GM18861 (cell line): ENCODE results near the gene ZNF419.

Experiments used
- ATAC-seq: cut with Tn5 transposase; IDR thresholded peaks from one replicate; pipeline ENCODE4 v1.9.1; 2021; ENCODE audit not compliant: unreplicated experiment

Gene ZNF419

DNA sequence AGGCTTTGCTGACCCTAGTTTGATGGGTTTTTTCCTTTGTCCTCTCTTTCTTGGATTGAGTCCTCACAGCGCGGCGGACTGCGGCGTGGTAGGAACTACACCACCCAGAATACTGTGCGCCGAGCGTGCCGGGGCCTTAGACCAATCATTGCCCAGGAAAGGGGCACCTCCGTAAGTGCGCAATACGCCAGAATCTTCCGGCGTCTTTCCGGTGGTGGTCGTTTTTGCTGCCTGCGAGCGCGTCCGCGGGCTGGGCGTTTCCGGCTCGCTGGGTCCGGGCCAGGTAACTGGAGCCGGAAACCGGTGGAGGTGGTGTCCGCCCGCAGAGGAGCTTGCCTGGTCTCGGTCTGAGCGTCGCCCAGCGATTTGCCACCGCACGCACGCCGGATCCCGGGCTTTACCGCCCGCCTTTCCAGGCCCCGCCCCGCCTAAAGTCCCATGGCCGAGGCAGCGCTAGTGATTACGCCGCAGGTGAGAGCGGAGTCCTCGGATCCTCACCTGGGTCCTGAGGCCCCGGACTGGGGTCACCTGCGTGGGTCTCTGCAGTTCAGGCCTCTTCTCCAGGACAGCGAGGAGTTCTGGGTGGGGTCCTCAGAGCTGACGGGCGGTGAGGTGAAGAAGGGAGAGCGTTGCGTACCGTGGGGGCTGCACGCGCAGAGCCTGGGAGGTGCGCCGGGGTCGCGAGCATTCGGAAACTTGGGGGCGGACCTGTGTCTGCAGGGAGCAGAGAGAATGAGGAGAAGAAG, 39.8 kb downstream of the ZNF419 start, which contains the start of gene ZNF549:
Gene ZNF549, plus strand, starts transcription at position 221 of the 746 bp plus-strand sequence. Its CDS starts 218 bp downstream, at position 439.
- peak; percentile 95 for ATAC-seq

DNA sequence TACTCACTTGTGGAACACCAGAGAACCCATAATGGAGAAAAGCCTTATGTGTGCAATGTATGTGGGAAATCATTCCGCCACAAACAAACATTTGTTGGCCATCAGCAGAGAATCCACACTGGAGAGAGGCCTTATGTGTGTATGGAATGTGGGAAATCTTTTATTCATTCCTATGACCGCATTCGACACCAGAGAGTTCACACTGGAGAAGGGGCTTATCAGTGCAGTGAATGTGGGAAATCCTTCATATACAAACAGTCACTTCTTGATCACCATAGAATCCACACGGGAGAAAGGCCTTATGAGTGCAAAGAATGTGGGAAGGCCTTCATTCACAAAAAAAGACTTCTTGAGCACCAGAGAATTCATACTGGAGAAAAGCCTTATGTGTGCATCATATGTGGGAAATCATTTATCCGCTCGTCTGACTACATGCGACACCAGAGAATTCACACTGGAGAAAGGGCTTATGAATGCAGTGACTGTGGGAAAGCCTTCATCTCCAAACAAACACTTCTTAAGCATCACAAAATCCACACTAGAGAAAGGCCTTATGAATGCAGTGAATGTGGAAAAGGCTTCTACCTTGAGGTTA, 50.5 kb downstream of the ZNF419 start:
- no peak for ATAC-seq
